T1000 (cell line): Measurements from ENCODE around the gene CD19.
"Not testable (repeated sequence)": the region's sequence is repeated elsewhere in the genome, so short reads cannot be mapped to it uniquely, and the experiment has no call there.

Experiments used
- DNase-seq: peaks from one replicate; lab custom pipeline; 2025; ENCODE audit warnings: mixed read lengths; lab: John Stamatoyannopoulos, UW

CD19 gene

DNA sequence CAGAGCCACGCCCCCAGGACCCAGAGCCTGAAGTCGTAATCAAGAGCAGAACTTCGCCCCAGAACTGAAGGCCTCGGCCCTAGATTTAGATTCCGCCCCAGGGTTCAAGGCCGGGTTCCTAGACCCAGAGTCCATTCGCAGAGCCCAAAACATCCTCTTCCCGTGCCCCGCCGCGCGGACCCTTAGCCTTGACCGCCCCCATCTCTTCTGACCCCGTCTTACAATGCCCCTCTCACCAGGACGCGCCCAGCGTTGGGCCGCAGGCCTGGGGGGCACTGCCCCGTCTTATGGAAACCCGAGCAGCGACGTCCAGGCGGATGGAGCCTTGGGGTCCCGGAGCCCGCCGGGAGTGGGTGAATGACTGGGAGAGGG, 5.0 kb downstream of the CD19 start:
- no peak for DNase-seq

DNA sequence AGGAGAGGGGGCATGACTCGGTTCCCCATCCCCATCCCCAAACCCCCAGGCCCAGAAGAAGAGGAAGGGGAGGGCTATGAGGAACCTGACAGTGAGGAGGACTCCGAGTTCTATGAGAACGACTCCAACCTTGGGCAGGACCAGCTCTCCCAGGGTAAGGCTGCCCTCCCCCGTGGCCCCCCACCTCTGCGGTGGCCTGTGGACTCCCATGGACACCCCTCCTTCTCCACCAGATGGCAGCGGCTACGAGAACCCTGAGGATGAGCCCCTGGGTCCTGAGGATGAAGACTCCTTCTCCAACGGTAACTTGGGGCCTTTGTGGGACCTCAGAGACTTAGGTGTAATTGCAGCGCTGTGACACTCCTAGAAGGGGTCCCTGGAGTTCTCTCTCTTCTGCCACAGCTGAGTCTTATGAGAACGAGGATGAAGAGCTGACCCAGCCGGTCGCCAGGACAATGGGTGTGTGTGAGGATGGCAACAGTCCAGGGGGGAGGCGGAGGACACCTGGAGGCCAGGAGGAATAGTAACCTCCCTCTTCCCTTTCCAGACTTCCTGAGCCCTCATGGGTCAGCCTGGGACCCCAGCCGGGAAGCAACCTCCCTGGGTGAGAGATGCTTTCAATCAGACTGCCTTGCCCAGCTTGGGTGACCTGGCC, 5.6 kb downstream of the CD19 start:
- DNase-seq = no peak

DNA sequence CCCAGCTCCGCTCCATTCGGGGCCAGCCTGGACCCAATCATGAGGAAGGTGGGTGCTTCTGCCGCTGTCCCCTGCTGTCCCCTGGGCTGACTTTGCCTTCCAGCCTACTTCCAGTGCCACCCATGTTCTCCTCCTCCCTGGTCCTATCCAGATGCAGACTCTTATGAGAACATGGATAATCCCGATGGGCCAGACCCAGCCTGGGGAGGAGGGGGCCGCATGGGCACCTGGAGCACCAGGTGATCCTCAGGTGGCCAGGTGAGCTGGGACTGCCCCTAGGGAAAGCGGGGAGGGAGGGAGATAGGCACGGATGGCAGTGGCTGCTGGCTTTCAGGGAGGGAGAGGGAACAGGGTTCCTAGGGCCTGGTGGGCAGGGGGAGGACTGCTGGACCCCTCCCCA, 7.0 kb downstream of the CD19 start:
- no peak for DNase-seq

DNA sequence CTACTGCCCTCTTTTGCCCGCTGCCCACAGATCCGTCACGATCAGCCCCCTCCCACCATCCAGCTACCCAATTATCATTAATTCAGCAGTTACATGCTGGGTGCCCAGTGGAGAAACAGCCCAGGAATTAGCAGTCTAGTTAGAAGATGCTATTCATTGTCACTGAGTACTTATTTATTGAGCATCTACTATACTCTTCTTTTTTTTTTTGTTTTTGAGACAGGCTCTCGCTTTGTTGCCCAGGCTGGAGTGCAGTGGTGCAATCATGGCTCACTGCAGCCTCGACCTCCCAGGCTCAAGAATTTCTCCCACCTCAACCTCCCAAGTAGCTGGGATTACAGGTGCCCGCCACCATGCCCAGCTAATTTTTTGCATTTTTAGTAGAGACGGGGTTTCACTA, 8.1 kb downstream of the CD19 start:
- DNase-seq = not testable (repeated sequence)

DNA sequence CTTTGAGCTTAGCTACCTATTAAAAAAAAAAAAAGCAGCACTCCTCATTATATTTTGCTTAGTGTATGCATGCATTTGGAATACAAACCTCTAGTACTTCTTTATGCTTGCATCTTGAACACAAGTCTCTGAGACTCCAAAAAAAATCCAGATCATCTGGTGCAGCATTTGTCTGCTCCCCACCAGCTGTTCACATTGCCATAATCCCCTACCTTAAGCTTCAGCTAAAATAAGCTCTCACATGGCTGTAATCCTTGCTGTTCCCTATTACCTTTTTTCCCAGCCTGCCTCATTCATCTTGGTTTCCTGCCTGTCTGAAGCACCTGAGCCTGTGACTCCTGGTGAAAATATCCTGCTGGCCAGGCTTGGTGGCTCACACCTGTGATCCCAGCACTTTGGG, 11.5 kb downstream of the CD19 start:
- DNase-seq = no peak

DNA sequence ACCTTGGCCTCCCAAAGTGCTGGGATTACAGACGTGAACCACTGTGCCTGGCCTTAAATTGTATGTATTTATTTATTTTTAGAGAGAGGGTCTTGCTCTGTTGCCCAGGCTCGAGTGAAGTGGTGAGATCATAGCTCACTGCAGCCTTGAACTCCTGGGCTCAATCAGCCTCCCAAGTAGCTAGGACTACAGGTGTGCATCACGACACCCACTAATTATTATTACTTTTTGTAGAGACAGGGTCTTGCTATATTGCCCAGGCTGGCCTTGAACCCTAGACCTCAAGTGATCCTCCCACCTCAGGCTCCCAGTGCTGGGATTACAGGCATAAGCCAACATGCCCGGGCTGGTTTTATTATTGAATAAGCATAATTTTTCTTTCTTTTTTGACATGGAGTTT, 14.9 kb downstream of the CD19 start:
- no peak for DNase-seq

DNA sequence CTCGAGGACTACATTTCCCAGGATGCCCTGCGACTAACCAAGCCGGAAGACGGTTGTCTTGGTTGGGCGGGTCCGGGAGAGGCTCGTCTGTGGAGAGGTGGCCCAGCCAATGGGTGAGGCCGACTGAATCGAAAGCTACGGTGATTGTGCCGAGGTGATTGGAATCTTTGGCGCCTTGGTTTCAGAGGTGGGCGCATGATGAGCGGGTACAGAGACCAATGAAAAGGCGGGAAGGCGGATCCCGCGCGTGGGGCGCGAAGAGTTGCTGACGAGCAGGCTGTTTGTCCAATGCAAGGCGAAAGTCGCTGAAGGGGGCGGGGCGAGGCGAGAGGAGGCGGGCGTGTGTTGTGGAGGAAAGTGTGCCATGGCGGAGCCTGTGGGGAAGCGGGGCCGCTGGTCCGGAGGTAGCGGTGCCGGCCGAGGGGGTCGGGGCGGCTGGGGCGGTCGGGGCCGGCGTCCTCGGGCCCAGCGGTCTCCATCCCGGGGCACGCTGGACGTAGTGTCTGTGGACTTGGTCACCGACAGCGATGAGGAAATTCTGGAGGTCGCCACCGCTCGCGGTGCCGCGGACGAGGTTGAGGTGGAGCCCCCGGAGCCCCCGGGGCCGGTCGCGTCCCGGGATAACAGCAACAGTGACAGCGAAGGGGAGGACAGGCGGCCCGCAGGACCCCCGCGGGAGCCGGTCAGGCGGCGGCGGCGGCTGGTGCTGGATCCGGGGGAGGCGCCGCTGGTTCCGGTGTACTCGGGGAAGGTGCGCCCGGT, 19.1 kb downstream of the CD19 start, which contains the start of gene NFATC2IP:
TSS of gene NFATC2IP (plus strand) at position 290 of the 762 bp plus-strand sequence. CDS start at position 365, 75 bp downstream.
- peak; percentile 99 for DNase-seq

DNA sequence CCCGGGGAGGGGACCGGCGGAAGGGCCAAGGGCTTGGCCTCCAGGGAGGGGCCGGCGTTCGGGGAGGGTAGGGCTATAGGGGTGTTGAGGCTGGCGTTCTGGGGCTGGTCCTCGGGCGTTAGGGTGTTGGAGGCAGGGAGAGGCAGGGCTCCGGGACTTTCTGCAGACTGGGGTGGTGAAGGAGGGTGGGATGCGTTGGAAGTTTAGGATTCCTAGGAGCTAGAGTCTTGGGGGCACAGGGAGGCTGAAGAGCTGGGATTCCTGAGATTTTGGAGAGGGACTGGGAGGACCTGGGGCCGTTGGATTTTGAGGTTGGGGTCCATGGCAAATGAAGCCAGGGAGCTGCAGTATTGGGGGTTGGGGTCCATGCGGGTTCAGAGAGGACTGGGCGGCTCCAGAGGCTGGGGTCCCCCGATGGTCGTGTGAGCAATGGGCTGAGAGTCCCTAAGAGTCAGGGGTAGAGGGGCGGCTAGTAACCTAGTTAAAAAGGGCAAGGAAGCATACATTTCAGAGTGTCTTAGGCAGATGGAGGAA, 19.7 kb downstream of the CD19 start:
- DNase-seq = no peak

DNA sequence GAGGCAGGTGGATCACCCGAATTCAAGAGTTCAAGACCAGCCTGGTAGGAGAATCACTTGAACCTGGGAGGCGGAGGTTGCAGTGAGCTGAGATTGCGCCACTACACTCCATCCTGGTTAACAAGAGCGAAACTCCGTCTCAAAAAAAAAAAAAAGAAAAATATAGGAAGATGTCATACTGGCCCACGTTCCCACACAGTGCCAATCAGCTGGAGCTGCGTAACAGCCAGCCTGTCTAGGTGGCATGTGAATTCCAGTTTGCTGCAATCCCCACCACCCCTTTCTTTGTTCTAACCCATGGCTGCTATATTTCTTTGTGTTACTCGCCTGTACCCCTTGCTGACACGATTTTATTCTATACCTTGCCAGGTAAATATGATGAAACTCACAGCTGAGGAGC, 26.4 kb downstream of the CD19 start:
- DNase-seq = no peak

DNA sequence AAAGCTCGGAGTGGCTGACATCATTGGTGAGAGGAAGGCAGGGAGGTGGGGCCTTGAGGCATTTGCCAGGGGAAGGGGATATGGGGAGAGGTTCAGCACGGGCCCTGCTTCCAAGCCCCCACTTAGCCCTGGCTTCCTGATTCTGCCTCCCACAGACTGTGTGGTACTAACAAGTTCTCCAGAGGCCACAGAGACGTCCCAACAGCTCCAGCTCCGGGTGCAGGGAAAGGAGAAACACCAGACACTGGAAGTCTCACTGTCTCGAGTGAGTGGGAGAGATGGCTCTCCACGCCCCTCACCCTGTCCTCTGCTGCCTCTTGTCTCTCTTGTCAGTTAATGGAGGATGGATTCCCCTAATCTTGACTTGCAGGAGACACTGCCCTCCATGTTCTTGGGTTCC, 27.1 kb downstream of the CD19 start:
- no peak for DNase-seq

DNA sequence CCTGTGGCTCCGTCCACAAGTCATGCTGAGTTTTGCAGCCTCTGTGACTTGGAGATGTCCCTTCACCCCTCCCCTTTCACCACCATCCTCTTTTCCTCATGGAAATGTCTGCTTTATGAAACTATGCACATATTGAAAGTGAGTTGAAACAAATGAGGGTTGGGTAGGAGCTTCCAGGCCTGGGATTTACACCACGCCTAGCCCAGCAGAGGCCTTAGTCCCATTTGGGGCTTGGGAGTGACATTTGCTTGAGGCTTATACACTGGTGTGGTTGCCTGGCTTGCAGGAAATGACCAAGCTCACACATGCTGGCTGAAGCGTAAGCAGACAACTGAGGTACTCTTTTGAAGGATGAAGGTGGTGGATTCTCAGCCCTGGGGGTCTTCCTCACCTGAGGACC, 32.3 kb downstream of the CD19 start:
- DNase-seq = no peak

DNA sequence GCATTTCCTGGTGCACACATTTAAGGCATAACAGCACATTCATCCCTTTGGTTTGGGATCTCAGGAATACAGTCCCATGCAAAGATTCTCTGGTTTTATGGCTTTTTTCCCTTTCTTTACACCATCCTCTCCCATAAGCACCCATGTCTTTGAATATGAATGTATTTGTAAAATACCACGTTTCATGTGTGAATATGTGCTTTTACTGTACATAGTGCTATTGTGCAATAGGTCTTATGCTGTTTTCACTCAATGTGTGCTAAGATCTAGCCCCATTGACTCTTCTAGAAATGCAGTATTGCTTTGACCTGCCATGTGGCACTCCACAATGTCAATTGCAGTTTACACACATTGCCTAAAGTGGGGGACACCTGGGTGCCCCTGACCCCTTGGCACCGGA, 32.7 kb downstream of the CD19 start:
- no peak for DNase-seq

DNA sequence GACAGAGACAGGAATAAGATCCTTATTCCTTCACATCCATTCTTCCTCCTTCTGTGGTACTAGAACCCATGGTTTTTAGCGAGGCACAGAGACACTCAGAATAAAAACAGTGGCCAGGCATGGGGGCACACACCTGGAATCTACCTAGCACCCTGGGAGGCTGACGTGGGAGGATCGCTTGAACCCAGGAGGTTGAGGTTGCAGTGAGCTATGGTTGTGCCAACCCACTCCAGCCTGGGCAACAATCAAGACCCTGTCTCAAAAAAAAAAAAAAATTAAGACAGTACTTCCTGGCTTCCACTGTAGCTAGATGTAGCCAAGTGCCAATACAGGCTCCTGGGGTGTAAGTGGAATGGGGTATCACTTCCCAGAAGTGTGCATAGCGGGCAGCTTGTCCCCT, 35.4 kb downstream of the CD19 start:
- no peak for DNase-seq

DNA sequence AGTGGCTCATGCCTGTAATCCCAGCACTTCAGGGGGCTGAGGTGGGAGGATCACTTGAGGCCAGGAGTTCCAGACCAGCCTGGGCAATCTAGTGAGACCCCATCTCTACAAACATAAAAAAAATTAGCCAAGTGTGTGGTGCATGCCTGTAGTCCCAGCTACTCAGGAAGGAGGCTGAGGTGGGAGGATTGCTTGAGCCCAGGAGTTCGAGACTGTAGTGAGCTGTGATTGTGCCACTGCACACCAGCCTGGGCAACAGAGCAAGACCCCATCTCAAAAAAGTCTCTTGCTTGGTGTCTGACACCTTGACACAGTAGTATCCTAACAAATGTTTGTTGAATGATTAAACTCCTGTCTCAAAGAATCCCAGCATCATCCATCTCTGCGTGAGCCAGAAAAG, 37.9 kb downstream of the CD19 start:
- not testable (repeated sequence) for DNase-seq

DNA sequence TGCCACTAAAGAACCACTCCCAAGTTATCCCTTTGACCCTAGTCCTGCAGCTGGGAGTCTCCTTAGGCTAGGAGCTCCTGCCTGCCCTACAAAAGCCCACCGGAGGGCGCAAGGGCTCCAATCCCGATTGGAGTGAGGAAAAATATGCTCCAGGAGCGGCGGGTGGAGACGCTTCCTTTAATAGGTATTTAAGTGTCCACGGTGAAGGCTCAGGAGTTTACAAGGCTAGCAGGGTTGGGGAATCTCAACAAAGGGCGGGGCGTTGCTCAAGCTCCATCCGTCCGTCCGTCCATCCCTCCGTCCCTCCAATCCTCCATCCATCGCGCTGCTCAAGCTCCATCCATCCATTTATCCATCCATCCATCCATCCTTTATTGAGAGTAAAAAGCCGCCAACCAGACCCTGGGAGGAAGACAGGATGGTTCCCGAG, 42.3 kb downstream of the CD19 start:
- DNase-seq = peak; percentile 60

DNA sequence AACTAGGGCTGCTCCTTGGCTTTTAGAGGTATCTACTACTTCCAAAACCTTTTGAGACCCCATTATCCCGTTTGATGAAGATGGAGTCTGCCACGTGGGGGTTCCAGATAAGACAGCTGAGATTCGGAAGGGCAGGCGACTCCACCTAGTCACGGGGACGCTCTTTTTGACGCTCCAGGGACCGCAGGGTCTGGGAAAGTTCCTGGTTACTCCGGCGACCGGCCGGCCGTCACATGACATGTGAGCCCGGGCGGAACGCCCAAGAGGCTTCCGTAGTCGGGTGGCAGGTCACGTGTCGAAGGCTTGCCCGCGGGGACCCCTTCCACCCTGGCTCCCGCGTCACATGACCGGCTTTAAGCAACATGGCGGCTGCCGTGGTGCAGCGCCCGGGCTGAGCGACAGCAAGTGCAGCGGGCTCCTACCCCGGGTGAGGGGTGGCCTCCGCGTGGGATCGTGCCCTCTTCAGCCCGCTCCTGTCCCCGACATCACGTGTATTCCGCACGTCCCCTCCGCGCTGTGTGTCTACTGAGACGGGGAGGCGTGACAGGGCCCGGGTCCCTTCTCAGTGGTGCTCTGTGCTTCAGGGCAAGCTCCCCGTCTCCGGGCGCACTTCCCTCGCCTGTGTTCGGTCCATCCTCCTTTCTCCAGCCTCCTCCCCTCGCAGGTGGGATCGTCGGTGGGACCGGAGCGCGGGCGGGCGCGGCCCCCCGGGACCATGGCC, 42.8 kb downstream of the CD19 start, which contains the start of gene SPNS1:
TSS of gene SPNS1 (plus strand) at position 342 of the 721 bp plus-strand sequence. CDS start at position 716, 374 bp downstream.
- DNase-seq = peak; percentile 94

DNA sequence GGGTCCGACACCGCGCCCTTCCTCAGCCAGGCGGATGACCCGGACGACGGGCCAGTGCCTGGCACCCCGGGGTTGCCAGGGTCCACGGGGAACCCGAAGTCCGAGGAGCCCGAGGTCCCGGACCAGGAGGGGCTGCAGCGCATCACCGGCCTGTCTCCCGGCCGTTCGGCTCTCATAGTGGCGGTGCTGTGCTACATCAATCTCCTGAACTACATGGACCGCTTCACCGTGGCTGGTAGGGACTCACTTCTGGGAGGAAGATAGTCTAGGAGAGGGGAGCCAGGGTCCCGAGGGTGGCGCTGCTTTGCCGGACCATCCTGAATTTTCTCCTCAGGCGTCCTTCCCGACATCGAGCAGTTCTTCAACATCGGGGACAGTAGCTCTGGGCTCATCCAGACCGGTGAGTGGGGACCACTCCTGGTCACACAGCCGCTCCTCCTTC, 43.4 kb downstream of the CD19 start:
- DNase-seq = no peak

DNA sequence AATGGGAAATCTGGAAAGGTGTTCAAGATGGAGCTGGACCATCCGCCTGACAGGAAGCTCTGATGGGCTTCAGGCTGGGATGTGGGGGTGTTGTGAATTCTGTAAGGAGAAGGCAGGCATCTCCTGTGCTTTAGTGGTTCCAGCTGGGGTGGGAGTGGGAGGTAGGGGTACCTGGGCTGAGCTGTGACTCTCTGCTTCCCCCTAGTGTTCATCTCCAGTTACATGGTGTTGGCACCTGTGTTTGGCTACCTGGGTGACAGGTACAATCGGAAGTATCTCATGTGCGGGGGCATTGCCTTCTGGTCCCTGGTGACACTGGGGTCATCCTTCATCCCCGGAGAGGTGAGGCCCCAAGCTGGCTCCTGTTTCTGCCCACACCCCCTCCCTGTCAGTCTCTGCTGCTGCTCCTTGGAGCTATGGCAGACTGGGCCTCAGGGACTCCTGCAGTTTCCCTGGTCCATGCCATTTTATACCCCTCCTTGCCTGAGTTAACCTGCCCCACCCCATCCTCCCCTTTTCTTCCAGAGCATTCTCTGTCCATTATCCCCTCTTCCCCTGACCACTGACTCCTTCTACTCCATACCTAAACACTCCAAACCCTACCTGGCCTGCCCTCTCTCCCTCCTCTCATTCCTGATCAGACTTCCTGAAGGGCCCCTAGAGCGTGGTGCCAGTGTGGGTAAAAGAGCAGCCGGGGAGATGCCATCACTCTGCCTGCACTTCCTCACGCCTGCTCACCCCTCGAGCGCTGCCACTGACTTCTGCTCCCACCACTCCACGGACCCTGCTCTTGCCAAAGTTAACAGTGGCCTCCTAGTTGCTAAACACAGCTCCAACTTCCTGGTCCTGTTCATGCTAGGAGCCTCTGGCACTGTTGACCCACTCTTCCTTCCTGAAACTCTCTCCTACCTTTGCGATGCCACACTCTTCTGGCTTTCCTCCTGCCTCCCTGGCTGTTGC, 46.2 kb downstream of the CD19 start:
- no peak for DNase-seq

DNA sequence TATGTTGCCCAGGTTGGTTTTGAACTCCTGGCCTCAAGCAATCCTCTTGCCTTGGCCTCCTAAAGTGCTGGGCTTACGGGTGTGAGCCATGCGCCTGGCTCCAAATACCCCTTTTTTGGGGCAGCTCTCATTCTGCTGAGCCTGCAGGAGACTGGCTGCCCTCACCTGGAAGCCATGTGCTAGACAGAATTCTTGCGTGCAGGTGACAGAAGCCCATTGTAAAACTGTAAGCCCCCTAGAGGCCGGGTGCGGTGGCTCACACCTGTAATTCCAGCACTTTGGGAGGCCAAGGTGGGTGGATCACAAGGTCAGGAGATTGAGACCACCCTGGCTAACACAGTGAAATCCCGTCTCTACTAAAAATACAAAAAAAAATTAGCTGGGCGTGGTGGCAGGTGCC, 48.6 kb downstream of the CD19 start:
- DNase-seq = not testable (repeated sequence)

DNA sequence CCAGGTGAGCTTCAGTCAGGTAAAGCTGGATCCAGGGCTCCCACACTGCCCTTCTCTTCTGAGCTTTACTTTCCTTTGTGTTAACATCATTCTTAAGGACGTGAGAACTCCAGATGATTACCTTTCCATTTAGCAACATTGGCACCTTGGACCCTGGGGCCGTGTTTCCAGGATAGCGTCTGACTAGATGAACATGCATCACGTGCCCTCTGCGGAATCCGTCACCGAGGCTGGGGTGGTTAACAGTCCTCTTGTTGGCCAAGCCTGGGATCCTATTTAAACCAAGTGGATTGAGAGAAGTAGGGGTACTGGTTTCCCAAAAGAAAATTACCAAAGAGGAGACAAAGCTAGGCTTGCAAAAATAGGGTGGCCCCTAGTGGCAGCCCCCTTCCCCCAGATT, 49.2 kb downstream of the CD19 start:
- no peak for DNase-seq

DNA sequence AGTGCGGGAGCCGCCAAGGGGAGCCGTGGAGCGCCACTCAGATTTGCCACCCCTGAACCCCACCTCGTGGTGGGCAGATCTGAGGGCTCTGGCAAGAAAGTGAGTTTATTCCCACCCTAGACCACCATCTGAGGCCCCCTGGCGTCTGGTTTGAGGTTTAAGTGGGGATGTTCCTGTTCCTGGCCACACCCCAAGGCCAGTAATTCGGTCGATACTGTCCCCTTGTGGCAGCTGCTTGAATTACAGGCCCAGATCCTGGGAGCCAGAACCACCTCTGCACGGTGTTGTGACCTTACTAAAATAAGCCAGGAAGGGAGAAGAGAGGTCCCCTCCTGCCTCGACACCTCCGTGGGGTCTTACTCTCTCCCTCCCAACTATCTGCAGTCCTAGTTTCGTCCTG, 49.7 kb downstream of the CD19 start:
- DNase-seq = no peak
